ENCODE results near the gene NECTIN2. TPM values are rescaled to one million over a fixed set of nuclear protein-coding genes. Genes with fewer than 3 reads are reported as not detected.

NECTIN2 gene
- total RNA-seq, 1 experiment from 2014 or later = 96.3 TPM

GRCh38 chr19:44817725-44818465 lies 28.2 kb upstream of the NECTIN2 start:
- H3K4me3 ChIP-seq (replicated peaks in 1 of 2; ENCODE audit: low read depth in 1 of 2, low read length in 2 of 2) = no peak overlapping the region
- ATAC-seq = no peak
- DNase-seq (ENCODE audit: low read depth, low spot score) = no peak
- no peaks in the 10 kb centered on the region for H3K79me2 ChIP-seq (ENCODE audit: insufficient read depth, low read length)
- H3K36me3 ChIP-seq (ENCODE audit: control insufficient read depth in 1 of 2, insufficient read depth in 2 of 2, low read length in 2 of 2) = peaks cover 9 to 10% of the 10 kb centered on the region in 2 experiments; a peak in 3 of 4 replicates
- no peaks in the 10 kb centered on the region for H3K9me2 ChIP-seq (ENCODE audit: insufficient read depth)
- no peak overlapping the region for H3K9ac ChIP-seq (ENCODE audit: low read length)
- POLR2A ChIA-PET = no interaction called here
- H3K27ac ChIP-seq (ENCODE audit: low read depth, low read length) = no peak overlapping the region
- no peak overlapping the region for H3K4me2 ChIP-seq (ENCODE audit: low read length)
- no peaks in the 10 kb centered on the region for H3K4me1 ChIP-seq (ENCODE audit: control insufficient read depth in 1 of 2, insufficient read depth in 2 of 2, low read length in 2 of 2)
- RAD21 ChIA-PET (ENCODE audit: low non-redundant PET in 1 of 2, low total read pairs in 2 of 2, uncharacterized antibody in 2 of 2, unreplicated experiment in 2 of 2) = no interaction called here
- intact Hi-C loops (cut with micrococcal nuclease) = no loop called here
- BruUV-seq (replicated peaks) = no TSS peak
- no peaks in the 10 kb centered on the region for H3K9me3 ChIP-seq (ENCODE audit: control insufficient read depth in 1 of 2, insufficient read depth in 1 of 2, low read depth in 1 of 2, low read length in 2 of 2)
- H4K20me1 ChIP-seq (ENCODE audit: insufficient read depth) = no peaks in the 10 kb centered on the region
- H2AFZ ChIP-seq (ENCODE audit: low read depth, low read length, poor library complexity, severe bottlenecking) = no peak overlapping the region
- CTCF ChIA-PET = interaction anchor here (0.6 kb wide), 1 partner anchor 490 kb away, joined by 3 read pairs; no protein-coding TSS in a partner anchor
- no peak for TF ChIP-seq SP1 (IDR thresholded peaks at IDR 0.05; ENCODE audit: low read depth)
- no peak for TF ChIP-seq EZH2 (IDR thresholded peaks at IDR 0.05)
- no peaks in the 10 kb centered on the region for H3K27me3 ChIP-seq (ENCODE audit: insufficient read depth, low read length)

DNA sequence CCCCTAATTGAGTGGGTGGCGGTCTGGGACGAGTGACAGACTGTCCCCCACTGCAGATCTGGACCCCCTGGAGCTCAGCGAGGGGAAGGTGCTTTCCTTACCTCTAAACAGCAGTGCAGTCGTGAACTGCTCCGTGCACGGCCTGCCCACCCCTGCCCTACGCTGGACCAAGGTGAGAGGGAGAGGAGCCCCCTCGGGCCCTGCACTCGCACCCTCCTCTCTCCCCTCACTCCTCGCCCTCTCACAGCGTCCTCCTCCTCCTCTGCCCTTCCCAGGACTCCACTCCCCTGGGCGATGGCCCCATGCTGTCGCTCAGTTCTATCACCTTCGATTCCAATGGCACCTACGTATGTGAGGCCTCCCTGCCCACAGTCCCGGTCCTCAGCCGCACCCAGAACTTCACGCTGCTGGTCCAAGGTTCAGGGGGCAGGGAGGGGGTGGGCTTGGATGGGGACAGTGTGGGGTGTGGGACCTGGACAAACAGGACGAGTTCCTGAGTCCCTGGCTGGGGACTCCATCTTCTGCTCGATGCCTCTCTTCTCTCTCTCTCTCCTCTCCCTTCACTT lies 27.5 kb upstream of the NECTIN2 start:
- Histone ChIP-seq H2AFZ (ENCODE audit: low read depth, low read length, poor library complexity, severe bottlenecking) (no peak overlapping the region), H3K4me1 (ENCODE audit: control insufficient read depth in 1 of 2, insufficient read depth in 2 of 2, low read length in 2 of 2) (no peaks in the 10 kb centered on the region), H3K79me2 (ENCODE audit: insufficient read depth, low read length) (no peaks in the 10 kb centered on the region), H3K9me2 (ENCODE audit: insufficient read depth) (no peaks in the 10 kb centered on the region), H3K27ac (ENCODE audit: low read depth, low read length) (no peak overlapping the region), H4K20me1 (ENCODE audit: insufficient read depth) (no peaks in the 10 kb centered on the region), H3K9ac (ENCODE audit: low read length) (no peak overlapping the region), H3K36me3 (ENCODE audit: control insufficient read depth in 1 of 2, insufficient read depth in 2 of 2, low read length in 2 of 2) (peaks cover 5 to 10% of the 10 kb centered on the region in 2 experiments; a peak in 3 of 4 replicates), H3K9me3 (ENCODE audit: control insufficient read depth in 1 of 2, insufficient read depth in 1 of 2, low read depth in 1 of 2, low read length in 2 of 2) (no peaks in the 10 kb centered on the region), H3K27me3 (ENCODE audit: insufficient read depth, low read length) (no peaks in the 10 kb centered on the region), H3K4me3 (replicated peaks in 1 of 2; ENCODE audit: low read depth in 1 of 2, low read length in 2 of 2) (no peak overlapping the region), H3K4me2 (ENCODE audit: low read length) (no peak overlapping the region)
- intact Hi-C loops (cut with micrococcal nuclease) = no loop called here
- BruUV-seq (replicated peaks) = no TSS peak
- ChIA-PET RAD21 (ENCODE audit: low non-redundant PET in 1 of 2, low total read pairs in 2 of 2, uncharacterized antibody in 2 of 2, unreplicated experiment in 2 of 2) (no interaction called here), CTCF (interaction anchor here (0.6 kb wide), 1 partner anchor 489 kb away, joined by 3 read pairs; no protein-coding TSS in a partner anchor), POLR2A (interaction anchor here (1.1 kb wide), 1 partner anchor 11 kb away, joined by 3 read pairs; no protein-coding TSS in a partner anchor)
- DNase-seq (ENCODE audit: low read depth, low spot score) = no peak
- ATAC-seq = no peak
- TF ChIP-seq TCF7L2 (IDR thresholded peaks at IDR 0.05; ENCODE audit: borderline replicate concordance, extremely low read depth, insufficient read depth, insufficient read length) = no peak
- no peak for TF ChIP-seq RAD21 (IDR thresholded peaks at IDR 0.05; ENCODE audit: low read depth)
- no peak for TF ChIP-seq ZNF274 (IDR thresholded peaks at IDR 0.05; ENCODE audit: low read depth, low read length)
- TF ChIP-seq SP1 (IDR thresholded peaks at IDR 0.05; ENCODE audit: low read depth) = no peak
- TF ChIP-seq CBX3 (IDR thresholded peaks at IDR 0.05; ENCODE audit: low read depth) = no peak
- no peak for TF ChIP-seq CEBPB (IDR thresholded peaks at IDR 0.05; ENCODE audit: low read depth)
- no peak for TF ChIP-seq SIN3A (IDR thresholded peaks at IDR 0.05; ENCODE audit: low read depth)
- TF ChIP-seq REST (IDR thresholded peaks at IDR 0.05; ENCODE audit: low read depth) = no peak
- no peak for TF ChIP-seq YY1 (IDR thresholded peaks at IDR 0.05; ENCODE audit: extremely low read depth, insufficient replicate concordance, low read depth, low read length)
- no peak for TF ChIP-seq ELF1 (IDR thresholded peaks at IDR 0.05; ENCODE audit: borderline replicate concordance, low read depth)
- TF ChIP-seq, protein P1, sequence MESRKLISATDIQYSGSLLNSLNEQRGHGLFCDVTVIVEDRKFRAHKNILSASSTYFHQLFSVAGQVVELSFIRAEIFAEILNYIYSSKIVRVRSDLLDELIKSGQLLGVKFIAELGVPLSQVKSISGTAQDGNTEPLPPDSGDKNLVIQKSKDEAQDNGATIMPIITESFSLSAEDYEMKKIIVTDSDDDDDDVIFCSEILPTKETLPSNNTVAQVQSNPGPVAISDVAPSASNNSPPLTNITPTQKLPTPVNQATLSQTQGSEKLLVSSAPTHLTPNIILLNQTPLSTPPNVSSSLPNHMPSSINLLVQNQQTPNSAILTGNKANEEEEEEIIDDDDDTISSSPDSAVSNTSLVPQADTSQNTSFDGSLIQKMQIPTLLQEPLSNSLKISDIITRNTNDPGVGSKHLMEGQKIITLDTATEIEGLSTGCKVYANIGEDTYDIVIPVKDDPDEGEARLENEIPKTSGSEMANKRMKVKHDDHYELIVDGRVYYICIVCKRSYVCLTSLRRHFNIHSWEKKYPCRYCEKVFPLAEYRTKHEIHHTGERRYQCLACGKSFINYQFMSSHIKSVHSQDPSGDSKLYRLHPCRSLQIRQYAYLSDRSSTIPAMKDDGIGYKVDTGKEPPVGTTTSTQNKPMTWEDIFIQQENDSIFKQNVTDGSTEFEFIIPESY (IDR thresholded peaks at IDR 0.05; ENCODE audit: extremely low read depth, insufficient replicate concordance, low read length) = no peak
- no peak for TF ChIP-seq EZH2 (IDR thresholded peaks at IDR 0.05)
